Posterior vena cava (tissue), 2 donors: ENCODE measurements around the gene PTPRN2. TPM values are rescaled to one million over a fixed set of nuclear protein-coding genes. Genes with fewer than 3 reads are reported as not detected.
"Not testable (repeated sequence)": the region's sequence is repeated elsewhere in the genome, so short reads cannot be mapped to it uniquely, and the experiment has no call there.

Experiments used
- DNase-seq: peaks from one replicate; pipeline ENCODE4 v3.0.0-alpha.2; 2020; ENCODE audit warnings: low spot score
- intact Hi-C, 2 donors: fragments of 100-400 bp; cut with DNase I; formaldehyde crosslinking; loops; one replicate each; pipeline versions ENCODE4 v1.14.1 to v1.14.2; 2022 to 2023
- total RNA-seq, 2 donors: library from RNA; stranded (reverse); fragmentation: NEBNext Ultra II Directional; extraction: Animal tissue kit (Norgen Biotek cat#: 25700); gene quantifications; one replicate each; pipeline ENCODE4 v1.2.1, GENCODE V29; 2021
- donor health status: DM: yes; HTN: yes; CAD: no.
- donor health status: DM: yes; HTN: yes; CAD: no.

Gene PTPRN2
- total RNA-seq, 2 donors from 2014 or later = 1.6 to 2.8 TPM

DNA sequence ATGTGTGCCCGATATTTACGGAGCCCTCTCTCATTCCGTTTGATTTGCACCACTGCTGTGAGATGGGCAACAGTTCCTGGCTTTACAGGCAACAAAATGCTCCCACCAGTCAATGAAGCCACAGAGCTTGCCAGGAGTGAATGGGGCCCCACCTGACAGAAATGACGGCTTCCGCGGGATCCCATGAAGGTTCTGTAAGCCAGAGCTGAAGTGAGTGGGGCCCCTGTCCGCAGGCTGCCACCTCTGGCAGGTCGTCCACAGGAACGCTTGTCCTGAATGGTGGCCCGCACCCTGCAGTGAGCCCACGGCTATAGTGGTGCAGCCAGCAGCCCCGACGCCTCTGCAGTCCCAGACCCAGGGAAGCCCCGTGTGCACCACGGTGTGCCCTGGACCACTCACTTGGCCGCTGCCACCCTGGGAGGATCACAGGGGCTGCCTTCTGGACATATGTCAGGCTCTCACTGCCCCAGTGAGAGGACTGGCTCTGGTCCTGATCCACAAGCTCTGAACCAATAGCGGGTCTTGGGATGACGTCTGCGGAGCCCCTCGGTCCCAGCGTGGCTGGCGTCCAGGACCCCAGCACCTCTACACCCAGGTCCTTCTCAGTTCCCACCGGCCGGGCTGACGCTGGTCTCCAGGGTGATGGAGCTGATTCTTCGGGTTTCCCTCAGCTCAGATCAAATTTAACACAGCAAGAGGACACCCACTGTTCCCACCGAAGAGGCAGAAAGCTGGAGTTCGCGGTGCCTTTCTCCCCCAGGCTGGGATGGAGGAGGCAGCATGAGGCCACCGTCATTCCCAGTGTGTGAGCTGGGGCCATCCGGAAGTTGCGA is 738.9 kb downstream of the PTPRN2 start:
- DNase-seq = no peak
- intact Hi-C loops = no loop called here

DNA sequence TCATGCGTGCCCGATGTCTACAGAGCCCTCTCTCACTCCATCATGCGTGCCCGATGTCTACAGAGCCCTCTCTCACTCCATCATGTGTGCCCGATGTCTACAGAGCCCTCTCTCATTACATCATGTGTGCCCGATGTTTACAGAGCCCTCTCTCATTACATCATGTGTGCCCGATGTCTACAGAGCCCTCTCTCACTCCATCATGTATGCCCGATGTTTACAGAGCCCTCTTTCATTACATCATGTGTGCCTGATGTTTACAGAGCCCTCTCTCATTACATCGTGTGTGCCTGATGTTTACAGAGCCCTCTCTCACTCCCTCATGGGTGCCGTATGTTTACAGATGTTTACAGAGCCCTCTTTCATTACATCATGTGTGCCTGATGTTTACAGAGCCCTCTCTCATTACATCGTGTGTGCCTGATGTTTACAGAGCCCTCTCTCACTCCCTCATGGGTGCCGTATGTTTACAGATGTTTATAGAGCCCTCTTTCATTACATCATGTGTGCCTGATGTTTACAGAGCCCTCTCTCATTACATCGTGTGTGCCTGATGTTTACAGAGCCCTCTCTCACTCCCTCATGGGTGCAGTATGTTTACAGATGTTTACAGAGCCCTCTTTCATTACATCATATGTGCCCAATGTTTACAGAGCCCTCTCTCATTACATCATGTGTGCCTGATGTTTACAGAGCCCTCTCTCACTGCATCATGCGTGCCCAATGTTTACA is 739.7 kb downstream of the PTPRN2 start:
- intact Hi-C loops = not testable (repeated sequence)
- peak; percentile 19 for DNase-seq

DNA sequence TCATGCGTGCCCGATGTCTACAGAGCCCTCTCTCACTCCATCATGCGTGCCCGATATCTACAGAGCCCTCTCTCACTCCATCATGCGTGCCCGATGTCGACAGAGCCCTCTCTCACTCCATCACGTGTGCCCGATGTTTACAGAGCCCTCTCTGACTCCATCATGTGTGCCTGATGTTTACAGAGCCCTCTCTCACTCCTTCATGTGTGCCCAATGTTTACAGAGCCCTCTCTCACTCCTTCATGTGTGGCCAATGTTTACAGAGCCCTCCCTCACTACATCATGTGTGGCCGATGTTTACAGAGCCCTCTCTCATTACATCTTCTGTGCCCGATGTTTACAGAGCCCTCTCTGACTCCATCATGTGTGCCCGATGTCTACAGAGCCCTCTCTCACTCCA is 740.9 kb downstream of the PTPRN2 start:
- DNase-seq = peak; percentile 0
- intact Hi-C loops = not testable (repeated sequence)

DNA sequence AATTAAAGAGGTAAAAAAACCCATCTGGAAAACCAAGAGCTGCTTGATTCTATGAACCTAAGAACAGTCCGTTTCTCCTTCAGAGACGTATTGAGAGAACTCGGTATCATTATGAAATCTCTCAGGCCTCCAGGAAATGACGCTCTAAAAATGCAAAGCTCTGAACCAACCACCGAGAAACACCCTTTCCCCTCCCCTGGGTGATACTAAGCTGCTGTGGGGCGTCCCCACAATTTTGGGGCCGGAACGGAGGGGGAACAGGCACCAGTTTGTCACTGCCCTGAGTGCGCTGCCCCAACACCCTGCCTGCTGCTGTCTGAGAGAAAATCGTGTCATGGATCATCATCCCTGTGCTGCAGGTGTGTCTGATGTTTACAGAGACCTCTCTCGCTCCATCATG is 741.4 kb downstream of the PTPRN2 start:
- intact Hi-C loops = no loop called here
- peak; percentile 53 for DNase-seq

DNA sequence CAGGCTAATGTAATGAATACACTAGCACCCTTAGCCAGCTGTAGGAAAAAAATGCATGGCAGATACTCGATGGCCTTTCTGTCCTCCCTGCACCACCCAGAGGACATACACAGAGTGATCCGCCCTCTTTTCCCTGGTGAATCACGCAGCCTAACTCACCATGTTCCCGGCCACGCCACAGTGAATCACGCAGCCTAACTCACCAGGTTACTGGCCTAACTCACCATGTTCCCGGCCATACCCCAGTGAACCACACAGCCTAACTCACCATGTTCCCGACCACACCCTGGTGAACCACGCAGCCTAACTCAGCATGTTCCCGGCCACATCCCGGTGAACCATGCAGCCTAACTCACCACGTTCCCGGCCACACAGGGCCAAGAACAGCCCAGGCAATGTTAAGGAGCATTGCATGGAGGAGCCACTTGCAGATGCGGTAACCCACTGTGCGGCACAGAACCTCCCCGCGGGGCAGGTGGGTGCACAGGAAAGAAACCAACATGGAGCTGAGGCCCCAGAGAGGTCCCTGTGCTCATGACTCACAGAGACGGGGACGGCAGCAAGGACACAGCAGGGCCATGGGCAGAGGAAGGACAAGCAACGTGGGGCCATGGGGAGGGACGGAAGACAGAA is 742.3 kb downstream of the PTPRN2 start:
- peak; percentile 38 for DNase-seq
- intact Hi-C loops = no loop called here

DNA sequence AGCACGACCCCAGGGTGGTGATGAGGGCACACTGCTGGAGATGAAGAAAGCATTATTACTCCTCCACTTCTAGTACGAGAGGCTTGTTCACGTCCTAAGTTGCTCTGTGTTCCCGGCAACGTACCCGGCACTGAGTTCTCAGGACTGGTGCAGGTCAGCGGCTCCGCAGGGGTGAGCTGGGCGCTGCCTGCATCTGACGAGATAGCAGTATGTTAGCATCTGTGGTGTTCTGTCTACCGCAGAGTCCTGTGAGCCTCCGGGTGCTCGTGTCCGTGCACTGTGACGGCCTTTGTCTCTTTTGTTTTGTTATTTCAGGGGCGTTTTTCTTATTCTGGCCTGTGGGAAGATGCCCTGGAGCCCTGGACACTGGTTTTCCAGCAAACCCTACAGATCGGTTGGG is 743.0 kb downstream of the PTPRN2 start:
- intact Hi-C loops = loop anchor here in 1 of 2 donors (5.0 kb wide), 1 partner anchor 658 kb away; no protein-coding TSS in a partner anchor
- peak; percentile 70 for DNase-seq

DNA sequence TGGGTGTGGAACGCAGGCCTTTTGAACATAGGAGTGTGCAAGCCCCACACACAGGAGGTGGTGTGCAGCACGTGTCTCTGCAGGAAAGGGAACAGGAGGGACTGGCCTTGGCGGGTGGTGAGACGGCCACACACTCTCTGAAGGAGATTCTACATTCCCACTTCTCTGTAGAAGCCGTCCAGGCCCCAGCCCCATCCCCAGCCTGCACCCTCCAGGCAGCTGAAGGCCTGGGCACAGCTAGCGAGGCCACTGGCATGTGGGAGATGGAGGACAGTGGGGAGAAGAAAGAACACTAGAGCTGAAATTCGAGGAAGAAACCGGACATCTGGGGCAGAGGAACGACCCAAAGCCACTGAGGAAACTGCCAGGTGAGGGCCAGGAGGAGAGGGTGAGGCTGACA is 743.5 kb downstream of the PTPRN2 start:
- intact Hi-C loops = loop anchor here in 1 of 2 donors (5.0 kb wide), 1 partner anchor 658 kb away; no protein-coding TSS in a partner anchor
- DNase-seq = peak; percentile 67

DNA sequence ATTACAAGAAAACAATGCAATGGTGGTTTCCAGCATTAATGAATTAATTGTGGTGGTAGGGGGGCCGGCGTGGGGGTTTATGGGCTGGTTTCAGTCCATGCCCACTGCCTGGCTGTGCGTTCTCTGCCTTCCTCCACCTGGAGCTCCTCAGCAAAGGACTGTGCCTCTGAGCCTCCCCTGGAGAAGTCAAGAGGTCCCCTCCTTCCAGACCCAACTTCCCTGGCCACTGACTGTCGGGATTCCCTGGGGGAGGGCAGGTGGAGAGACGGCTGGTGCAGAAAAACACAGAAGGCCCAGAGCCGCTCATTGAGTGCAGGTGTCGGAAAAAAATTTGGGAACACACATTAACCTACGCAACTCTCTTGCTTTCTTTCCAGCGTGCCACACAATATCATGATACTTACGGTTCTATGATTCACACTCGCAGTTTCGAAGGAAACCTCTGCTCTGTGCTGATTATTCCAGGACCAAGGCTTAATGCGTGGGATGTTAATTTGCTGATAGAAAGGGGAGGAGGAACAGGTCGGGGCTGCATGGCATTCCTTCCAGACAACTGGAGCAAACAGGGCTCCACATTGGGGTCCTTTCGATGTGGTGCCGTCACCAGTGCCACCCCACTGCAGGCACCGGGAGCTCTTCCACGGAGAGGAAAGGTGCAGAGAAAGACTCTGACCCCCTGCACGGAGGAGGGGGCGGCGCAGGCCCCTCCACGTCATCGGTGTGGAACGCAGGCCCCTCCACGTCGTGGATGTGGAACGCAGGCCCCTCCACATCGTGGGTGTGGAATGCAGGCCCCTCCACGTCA is 744.1 kb downstream of the PTPRN2 start:
- peak; percentile 53 for DNase-seq
- intact Hi-C loops = loop anchor here in 1 of 2 donors (5.0 kb wide), 1 partner anchor 659 kb away; no protein-coding TSS in a partner anchor

DNA sequence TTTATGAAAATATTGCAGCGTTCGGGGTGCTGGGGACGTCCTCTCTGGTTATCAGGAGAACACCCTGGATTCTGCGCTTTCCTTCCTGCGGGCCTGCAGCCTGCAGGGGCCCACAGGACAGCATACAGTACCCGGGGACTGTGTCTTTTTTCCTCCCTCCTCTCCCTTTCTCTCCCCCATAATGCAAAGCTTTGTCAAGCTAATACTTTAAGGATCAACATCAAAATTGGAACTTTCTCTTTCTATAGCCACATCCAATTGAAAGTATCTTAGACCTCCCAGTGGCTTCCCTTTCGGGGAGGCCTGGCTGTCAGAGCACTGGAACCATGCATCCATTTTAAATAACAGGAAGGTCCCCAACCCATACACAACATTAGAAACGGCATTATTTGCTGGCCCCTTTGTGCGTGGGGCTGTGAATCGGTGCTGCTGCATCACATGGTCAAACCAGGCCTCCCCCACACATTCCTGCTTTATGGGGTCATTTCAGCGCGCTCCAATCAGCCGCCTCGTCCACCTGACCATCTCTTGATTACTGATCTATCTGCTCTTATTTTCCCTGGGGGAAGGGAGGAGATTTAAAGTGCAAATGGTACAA is 745.8 kb downstream of the PTPRN2 start:
- intact Hi-C loops = loop anchor here in 1 of 2 donors (5.0 kb wide), 1 partner anchor 660 kb away; no protein-coding TSS in a partner anchor
- peak; percentile 26 for DNase-seq

DNA sequence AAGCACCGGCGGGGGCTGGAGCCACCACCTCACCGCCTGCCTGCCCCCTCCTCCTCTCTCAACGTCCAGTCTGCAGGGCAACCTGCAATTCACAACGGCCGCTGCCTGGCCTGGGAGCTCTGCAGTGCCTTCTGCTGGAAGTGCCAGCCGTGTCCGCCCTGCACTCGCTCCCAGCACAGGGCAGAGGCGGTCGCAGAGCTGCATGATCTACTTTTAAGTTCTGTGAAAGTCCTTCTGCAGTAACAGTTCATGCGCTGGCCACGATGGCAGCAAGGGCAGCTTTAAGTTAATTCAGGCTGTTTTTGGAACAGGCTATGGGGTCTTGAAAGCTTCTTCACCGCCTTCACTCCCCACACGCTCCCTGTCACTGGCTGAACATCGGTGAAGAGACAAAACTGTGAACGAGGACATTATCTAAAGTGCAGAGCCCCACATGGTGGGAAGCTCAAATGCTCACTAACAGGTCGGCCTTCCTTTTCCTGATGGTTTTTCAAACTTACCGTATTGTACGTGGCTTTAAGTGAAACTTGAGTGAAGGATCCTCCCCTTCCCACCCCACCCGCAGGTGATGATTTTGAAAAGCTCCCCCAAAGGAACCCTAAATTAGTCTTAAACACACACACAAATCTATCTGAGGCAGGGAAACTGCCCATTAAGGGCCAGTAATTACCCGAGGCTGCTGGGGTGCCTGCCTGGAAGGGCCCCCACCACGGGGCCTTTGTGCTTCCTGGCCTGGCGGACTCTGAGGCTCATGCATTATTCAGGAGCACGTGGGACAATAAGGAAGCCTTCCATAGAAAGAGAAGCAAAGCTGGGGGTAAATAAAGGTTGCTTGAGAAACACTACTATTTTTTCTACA is 746.5 kb downstream of the PTPRN2 start:
- DNase-seq = peak; percentile 36
- intact Hi-C loops = loop anchor here in 1 of 2 donors (5.0 kb wide), 1 partner anchor 661 kb away; no protein-coding TSS in a partner anchor

DNA sequence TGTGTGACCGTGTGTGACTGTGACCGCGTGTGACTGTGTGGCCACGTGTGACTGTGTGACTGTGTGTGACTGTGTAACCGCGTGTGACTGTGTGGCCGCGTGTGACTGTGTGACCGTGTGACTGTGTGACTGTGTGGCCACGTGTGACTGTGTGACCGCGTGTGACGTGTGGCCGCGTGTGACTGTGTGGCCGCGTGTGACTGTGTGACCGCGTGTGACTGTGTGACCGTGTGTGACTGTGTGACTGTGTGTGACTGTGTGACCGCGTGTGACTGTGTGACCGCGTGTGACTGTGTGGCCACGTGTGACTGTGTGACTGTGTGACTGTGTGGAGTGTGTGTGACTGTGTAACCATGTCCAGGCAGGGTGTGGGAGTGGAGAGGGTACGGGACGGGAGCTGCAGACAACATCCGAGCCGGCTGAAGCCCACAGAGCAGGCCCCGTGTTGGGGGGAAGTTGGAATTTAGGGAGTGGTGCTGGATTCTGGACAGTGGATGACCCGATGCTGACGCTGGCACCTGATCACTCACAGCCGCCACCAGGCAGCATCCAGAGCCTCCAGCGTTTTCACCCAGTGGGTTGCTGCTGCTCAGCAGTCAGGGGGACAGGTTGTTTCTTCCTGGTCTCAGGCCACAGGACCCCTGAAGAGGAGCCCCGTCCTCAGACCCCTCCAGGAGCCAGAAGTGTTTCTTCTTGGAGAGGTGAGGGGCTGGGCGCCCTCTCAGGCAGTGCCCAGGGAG is 747.3 kb downstream of the PTPRN2 start:
- DNase-seq = peak; percentile 56
- intact Hi-C loops = loop anchor here in 1 of 2 donors (5.0 kb wide), 1 partner anchor 662 kb away; no protein-coding TSS in a partner anchor

DNA sequence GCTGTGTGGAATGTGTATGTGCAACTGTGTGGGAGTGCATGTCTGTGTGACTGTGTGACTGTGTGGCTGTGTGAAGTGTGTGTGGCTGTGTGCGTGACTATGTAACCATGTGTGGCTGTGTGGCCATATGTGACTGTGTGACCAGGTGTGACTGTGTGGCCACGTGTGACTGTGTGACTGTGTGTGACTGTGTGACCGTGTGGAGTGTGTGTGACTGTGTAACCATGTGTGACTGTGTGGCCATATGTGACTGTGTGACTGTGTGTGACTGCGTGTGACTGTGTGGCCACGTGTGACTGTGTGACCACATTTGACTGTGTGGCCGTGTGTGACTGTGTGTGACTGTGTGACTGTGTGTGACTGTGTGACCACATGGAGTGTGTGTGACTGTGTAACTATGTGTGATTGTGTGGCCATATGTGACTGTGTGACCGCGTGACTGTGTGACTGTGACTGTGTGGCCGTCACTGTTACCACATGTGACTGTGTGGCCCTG is 747.9 kb downstream of the PTPRN2 start:
- intact Hi-C loops = loop anchor here in 1 of 2 donors (5.0 kb wide), 1 partner anchor 663 kb away; no protein-coding TSS in a partner anchor
- peak; percentile 47 for DNase-seq

DNA sequence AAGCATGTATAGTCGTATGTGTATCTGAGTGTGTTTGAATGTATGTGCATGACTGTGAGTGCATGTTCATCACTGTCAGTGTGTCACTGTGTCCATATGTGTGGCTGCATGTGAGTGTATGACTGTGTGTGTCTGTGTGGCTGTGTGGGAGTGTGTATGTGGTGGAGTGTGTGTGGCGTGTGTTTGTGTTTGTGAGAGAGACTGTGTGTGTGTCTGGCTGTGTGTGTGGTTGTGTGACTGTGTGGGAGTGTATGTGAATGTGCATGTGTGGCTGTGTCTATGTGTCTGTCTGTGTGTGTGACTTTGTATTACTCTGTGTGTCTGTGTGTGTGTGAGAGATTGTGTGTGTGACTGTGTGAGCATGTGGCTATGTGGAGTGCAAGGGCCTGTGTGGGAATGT is 748.4 kb downstream of the PTPRN2 start:
- intact Hi-C loops = no loop called here
- DNase-seq = no peak

DNA sequence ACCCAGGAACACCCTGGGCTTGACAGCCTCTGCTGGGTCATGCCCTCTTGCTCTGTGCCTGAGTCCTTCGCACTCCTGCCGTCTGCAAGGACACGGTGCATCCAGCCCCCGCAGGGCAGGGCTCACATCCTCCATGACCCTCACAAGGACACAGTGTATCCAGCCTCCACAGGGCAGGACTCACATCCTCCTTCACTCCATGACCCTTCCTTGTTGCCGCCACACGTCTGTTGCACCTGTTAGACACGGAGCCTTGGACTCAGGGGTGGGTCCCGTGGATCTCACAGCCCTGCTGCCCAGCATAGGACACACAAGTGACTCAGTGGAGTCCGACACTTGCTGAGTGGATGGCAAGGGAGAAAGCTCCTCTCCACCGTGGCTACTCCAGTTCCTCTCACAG is 750.1 kb downstream of the PTPRN2 start:
- peak; percentile 52 for DNase-seq
- intact Hi-C loops = no loop called here

DNA sequence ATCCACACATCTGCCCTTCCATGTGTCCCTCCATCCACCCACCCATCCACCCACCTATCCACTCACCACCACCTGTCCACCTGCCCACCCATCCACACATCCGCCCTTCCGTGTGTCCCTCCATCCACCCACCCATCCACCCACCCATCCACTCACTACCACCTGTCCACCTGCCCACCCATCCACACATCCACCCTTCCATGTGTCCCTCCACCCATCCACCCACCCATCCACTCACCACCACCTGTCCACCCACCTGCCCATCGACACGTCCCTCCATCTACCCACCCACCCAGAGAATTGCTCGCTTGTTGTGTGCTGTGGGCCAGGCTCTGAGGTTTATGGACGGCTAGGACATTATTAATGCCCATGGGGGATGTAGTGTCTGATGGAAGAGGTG is 750.6 kb downstream of the PTPRN2 start:
- DNase-seq = peak; percentile 35
- intact Hi-C loops = no loop called here

DNA sequence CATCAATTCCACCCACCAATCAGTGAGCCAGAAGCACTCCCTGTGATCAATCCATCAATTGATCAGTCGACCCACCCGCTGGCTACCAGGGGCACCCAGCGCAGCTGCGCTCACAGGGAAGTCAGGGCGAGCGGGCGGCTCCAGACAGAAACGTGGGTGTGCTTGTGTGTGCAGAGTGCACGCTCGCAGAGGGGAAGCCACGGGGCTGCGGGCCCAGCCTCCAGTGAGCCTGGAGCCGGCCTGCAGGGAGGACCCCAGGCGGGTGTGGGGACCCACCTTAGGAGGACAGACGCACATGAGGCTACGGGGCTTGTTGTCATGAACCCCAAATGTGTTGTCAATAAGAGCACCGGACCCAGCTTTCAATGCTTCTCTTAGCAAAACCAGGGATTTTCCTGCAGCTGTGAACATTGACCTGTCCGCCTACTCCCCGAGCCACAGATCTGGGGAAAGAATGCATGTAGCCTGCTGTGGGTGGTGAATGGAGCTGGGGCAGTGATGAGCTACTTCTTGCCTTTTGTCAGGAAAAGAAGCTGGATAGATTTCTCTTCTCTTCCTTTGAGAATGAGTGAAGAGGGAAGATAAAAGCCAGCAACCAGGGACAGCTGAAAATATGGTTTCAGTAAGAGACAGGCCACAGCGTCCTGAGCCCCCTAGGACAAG is 753.0 kb downstream of the PTPRN2 start:
- intact Hi-C loops = no loop called here
- DNase-seq = peak; percentile 75
